RKO (cell line): ENCODE results near the gene NLRP11.
"Not testable (repeated sequence)": the region's sequence is repeated elsewhere in the genome, so short reads cannot be mapped to it uniquely, and the experiment has no call there.

Source experiments
- DNase-seq: peaks from one replicate; pipeline ENCODE4 v3.0.0-alpha.2; 2016; ENCODE audit warnings: low spot score

Gene NLRP11

GRCh38 chr19:55778331-55778730 lies 53.5 kb downstream of the NLRP11 start:
- no peak for DNase-seq

GRCh38 chr19:55777528-55777927 lies 54.3 kb downstream of the NLRP11 start:
- no peak for DNase-seq

GRCh38 chr19:55769632-55770031 lies 62.2 kb downstream of the NLRP11 start:
- DNase-seq: not testable (repeated sequence)

GRCh38 chr19:55768818-55769217 lies 63.0 kb downstream of the NLRP11 start, which contains the start of gene RFPL4AL1:
Gene RFPL4AL1, plus strand, starts transcription at chr19:55769118. Its CDS starts 2,687 bp downstream, at chr19:55771805.
- DNase-seq: not testable (repeated sequence)

GRCh38 chr19:55766466-55766865 lies 65.3 kb downstream of the NLRP11 start:
- DNase-seq: no peak

GRCh38 chr19:55758797-55759196 lies 73.0 kb downstream of the NLRP11 start, which contains the start of gene RFPL4A:
Gene RFPL4A, plus strand, starts transcription at chr19:55759097. Its CDS starts 2,704 bp downstream, at chr19:55761801.
- not testable (repeated sequence) for DNase-seq

- not testable (repeated sequence) for DNase-seq
These were observed 75.0 kb downstream of the NLRP11 start for GRCh38 chr19:55756808-55757207.

GRCh38 chr19:55753401-55753800 lies 78.4 kb downstream of the NLRP11 start:
- DNase-seq: no peak

- no peak for DNase-seq
These were observed 81.1 kb downstream of the NLRP11 start for GRCh38 chr19:55750715-55751114.

GRCh38 chr19:55738302-55738701 lies 93.5 kb downstream of the NLRP11 start, which contains the start of gene NLRP9:
Gene NLRP9, minus strand, starts transcription at chr19:55738402. Its CDS starts 28 bp downstream, at chr19:55738374.
- DNase-seq: no peak
